ENCODE results near the gene LILRA5. TPM values are rescaled to one million over a fixed set of nuclear protein-coding genes. Genes with fewer than 3 reads are reported as not detected.

LILRA5 gene
- total RNA-seq = not detected

GRCh38 chr19:54312436-54313377 is at the start of gene LILRA5:
Gene LILRA5, minus strand, starts transcription at chr19:54313166. Its CDS starts 147 bp downstream, at chr19:54313019.

DNA sequence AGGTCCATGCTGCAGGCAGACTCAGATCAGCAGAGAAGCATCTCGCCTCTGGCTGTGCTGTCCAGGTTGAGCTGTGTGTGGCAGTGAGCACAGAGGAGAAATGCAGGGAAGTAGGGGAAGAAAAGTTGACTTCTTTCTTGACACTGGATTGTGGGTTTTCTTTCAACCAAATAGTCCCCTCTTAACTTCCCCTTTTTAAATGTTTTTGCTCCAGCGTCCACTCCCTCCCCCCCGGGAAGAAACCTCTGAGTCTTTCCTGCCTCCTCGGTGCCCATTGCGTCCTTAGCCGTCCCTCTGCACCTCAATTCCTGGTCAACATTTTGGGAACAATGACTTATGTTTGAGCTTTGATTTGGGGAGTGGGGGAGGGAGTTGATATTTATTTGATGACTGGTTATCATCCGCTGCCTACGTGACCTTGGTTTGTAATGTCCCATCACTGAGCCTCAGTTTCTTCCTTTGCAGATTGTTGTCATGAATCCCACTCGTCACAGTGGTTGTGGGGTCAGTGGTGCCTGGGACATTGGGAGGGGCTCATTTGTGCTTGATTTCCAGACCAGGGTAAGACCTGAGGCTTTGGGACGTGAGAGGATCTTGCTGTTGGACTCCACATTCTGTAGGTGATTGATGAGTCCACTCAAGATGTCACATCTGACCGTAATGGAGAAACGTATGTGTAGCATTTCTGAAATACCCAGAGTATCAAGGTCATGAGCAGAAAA is 31.8 kb downstream of the LILRA5 start, which contains the start of gene LILRB2:
TSS of gene LILRB2 (minus strand) at position 104 of the 722 bp plus-strand sequence. CDS start 614 bp downstream, outside the sequence.

DNA sequence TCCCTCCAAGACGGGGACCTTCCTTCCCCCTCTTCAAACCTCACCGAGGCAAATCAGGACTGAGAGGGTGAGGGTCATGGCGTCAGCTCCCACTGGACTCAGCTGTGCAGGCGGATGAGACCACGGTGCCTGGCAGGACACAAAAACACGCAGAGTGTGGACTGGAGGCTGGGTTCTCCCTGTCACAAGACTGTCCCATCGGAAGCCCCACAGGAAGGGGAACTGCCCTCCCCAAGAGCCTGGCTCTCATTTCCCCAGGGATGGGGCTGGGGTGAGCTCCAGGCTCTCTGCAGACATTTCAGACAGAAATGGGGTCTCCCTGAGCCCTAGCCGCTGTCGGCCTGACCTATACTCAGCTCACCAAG is 55.9 kb downstream of the LILRA5 start, which contains the start of gene LILRB5:
TSS of gene LILRB5 (minus strand) at position 158 of the 365 bp plus-strand sequence. CDS start at position 78, 80 bp downstream.

Small RNA genes lying within 50 kb of the gene (small RNA-seq; reads per million reads assigned to genes)
- 0 reads per million in 2 donors for gene AC245884.12
- 0 reads per million in 2 donors for gene MIR4752
- 0 reads per million in 2 donors for gene RNU6-1307P

Other genes starting within 250 kb of the LILRA5 start
- not detected for gene VSTM1, start 249.3 kb downstream of the LILRA5 start, total RNA-seq
- not detected for gene TARM1, start 231.8 kb downstream of the LILRA5 start, total RNA-seq
- gene OSCAR, start 212.4 kb downstream of the LILRA5 start, total RNA-seq = not detected
- 10 to 100 TPM in 1 of 2 donors, 1 to 10 TPM in 1; 8.6 to 11.3 TPM for gene NDUFA3, start 210.3 kb downstream of the LILRA5 start, total RNA-seq
- gene TFPT, start 197.5 kb downstream of the LILRA5 start, total RNA-seq = 10 to 100 TPM; 39.9 to 50.3 TPM
- 10 to 100 TPM; 32.0 to 75.6 TPM for gene PRPF31, start 197.4 kb downstream of the LILRA5 start, total RNA-seq
- 1 to 10 TPM; 8.9 to 9.7 TPM for gene CNOT3, start 175.4 kb downstream of the LILRA5 start, total RNA-seq
- 1 to 10 TPM; 5.2 to 6.3 TPM for gene LENG1, start 153.4 kb downstream of the LILRA5 start, total RNA-seq
- 1 to 10 TPM in 1 of 2 donors, not detected in 1; 1.0 TPM for gene TMC4, start 140.0 kb downstream of the LILRA5 start, total RNA-seq
- 10 to 100 TPM; 27.9 to 28.3 TPM for gene MBOAT7, start 123.6 kb downstream of the LILRA5 start, total RNA-seq
- 10 to 100 TPM; 56.4 to 87.2 TPM for gene TSEN34, start 121.9 kb downstream of the LILRA5 start, total RNA-seq
- gene RPS9, start 112.3 kb downstream of the LILRA5 start, total RNA-seq = 1,000 to 10,000 TPM in 1 of 2 donors, 100 to 1,000 TPM in 1; 794 to 1,187 TPM
- not detected for gene LILRB3, start 90.2 kb downstream of the LILRA5 start, total RNA-seq
- gene LILRA6, start 70.4 kb downstream of the LILRA5 start, total RNA-seq = not detected
- not detected for gene LILRB5, start 55.9 kb downstream of the LILRA5 start, total RNA-seq
- not detected for gene LILRB2, start 32.1 kb downstream of the LILRA5 start, total RNA-seq
- not detected for gene LILRA4, start 26.0 kb upstream of the LILRA5 start, total RNA-seq
- gene LAIR1, start 51.8 kb upstream of the LILRA5 start, total RNA-seq = not detected
- gene TTYH1, start 102.3 kb upstream of the LILRA5 start, total RNA-seq = not detected
- gene LENG8, start 136.0 kb upstream of the LILRA5 start, total RNA-seq = 10 to 100 TPM; 46.3 to 55.1 TPM
- 10 to 100 TPM; 10.7 to 16.5 TPM for gene LENG9, start 150.6 kb upstream of the LILRA5 start, total RNA-seq
- gene CDC42EP5, start 160.1 kb upstream of the LILRA5 start, total RNA-seq = 1 to 10 TPM; 4.7 to 8.6 TPM
- not detected for gene LAIR2, start 189.7 kb upstream of the LILRA5 start, total RNA-seq

All from melanocyte of skin (primary cell).